Activated naive CD4-positive, alpha-beta T cell (primary cell): ENCODE data around the gene EVA1A.

Experiments used
- DNase-seq, 4 experiments: peaks; one replicate each; lab custom pipeline; 2025; lab: John Stamatoyannopoulos, UW

EVA1A gene

DNA sequence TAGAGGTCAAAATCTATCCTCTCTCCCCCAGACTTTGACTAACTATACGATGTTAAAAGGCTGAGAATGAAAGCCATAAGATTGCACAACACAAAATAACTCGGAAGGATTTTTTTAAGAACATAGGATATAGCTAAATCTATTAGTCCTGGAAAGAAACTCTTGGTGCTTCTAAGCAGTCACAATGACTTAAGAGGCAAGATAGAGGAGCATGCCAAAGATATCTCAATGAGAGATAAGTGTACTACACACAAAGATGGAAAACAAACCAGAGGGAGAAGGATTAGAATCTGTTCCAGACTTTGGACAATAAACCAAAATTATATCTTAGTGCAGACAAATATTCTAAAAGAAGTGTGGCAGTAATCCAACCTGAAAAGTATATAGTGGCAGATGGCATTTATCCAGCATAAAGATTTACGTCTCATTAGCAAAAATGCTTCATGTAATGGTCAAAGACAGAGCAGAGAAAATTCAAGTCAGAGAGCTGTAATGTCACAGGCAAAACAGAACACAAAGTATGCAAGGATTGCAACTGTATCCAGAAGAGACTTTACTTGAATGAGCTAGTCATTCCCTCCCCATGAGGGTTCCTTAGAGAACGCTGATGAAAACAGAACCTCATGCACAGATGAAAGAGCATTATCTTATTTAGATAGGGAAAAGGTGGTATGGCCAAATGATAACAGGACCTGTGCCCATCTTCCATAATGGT lies 28.8 kb upstream of the EVA1A start:
- DNase-seq: no peak

DNA sequence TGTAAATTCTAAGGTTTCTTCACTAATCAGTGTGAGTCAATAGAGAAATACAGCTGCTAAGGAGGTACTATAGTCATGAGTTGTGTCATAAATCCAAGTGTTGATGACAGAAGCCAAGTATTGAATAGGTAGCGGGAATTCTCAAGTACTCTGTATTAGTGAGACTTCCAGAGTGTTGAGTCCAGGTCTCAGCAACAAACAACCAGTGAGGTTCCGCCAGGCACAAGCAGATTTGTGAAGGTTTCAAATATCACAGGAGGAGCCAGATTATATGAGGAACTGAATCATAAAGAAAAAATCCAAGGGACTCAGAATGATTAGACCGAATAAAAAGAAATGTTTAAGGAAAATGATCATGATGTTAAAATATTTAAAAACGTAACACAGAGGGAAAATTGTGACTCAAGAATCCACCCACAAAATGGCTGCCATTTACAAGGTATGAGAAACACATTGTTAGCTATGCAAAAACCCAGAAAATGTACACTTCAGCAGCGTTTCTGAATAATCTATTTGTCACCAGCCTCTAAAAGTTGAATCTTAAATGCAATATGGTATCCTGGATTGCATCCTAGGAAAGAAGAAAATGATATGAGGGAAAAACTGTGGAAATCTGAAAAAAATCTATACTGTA lies 27.3 kb upstream of the EVA1A start:
- no peak for DNase-seq

DNA sequence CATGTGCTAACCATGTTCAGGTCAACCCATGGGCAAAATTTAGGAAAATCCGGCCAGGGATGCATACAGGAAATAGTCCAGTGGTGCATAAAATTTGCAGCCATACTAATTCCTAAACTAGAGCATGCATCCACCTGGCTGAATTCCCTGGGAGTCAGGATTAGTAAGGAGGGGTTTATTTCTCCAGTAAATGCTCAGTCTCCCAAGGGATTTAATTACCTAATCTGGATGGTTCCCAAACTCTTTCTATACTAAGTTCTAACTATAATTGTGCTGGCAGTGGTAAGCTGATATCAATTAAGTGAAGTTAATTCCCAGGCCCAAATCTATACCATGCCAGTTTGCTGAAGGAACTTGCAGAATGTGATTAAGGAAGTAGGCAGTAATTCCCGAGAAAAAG lies 26.2 kb upstream of the EVA1A start:
- no peak for DNase-seq

DNA sequence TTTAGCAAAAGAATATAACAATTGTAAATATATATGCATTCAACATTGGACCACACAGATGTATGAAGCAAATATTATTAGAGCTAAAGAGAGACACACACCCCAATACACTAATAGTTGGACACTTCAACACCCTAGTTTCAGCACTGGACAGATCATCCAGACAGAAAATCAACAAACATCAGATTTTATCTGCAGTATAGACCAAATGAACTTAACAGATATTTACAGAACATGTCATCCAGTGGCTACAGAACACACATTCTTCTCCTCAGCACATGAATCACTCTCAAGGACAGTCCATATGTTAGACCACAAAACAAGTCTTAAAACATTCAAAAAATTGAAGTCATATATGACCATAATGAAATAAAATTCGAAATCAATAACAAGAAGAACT lies 22.1 kb upstream of the EVA1A start:
- DNase-seq: no peak

DNA sequence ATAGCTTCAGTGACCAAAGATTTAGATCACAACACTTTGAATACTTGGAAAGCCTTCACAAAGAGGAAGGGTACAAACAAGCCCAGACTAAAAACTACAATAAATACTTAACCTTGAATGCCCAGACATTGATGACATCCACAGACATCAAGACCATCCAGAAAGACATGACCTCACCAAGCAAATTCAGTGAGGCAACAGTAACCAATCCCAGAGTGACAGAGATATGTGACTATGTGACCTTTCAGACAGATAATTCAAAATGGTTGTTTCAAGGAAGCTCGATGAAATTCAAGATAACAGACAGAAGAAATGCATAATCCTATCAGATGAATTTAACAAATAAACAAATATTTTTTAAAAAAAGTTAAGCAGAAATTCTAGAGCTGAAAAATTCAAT lies 19.9 kb upstream of the EVA1A start:
- DNase-seq: no peak

- no peak for DNase-seq
These were observed 19.4 kb upstream of the EVA1A start for GRCh38 chr2:75580156-75580555.

DNA sequence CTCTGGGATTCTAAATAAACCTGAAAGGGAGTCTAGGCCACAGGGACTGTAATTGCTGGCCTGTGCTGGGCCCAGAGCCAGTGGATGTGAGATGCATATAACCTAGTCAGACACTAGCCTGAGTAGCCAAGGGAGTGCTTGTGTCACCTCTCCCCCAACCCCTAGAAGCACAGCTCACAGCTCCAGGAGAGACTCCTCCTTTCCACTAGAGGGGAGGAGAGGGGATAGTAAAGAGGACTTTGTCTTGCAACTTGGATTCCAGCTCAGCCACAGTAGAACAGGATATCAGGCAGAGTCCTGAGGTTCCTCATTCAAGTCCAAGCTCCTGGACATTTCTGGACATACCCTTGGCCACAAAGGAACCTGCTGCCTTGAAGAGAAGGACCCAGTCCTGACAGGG lies 18.4 kb upstream of the EVA1A start:
- no peak for DNase-seq

- no peak for DNase-seq
These were observed 16.5 kb upstream of the EVA1A start for GRCh38 chr2:75577280-75577679.

GRCh38 chr2:75574106-75574505 lies 13.4 kb upstream of the EVA1A start:
- DNase-seq: no peak

DNA sequence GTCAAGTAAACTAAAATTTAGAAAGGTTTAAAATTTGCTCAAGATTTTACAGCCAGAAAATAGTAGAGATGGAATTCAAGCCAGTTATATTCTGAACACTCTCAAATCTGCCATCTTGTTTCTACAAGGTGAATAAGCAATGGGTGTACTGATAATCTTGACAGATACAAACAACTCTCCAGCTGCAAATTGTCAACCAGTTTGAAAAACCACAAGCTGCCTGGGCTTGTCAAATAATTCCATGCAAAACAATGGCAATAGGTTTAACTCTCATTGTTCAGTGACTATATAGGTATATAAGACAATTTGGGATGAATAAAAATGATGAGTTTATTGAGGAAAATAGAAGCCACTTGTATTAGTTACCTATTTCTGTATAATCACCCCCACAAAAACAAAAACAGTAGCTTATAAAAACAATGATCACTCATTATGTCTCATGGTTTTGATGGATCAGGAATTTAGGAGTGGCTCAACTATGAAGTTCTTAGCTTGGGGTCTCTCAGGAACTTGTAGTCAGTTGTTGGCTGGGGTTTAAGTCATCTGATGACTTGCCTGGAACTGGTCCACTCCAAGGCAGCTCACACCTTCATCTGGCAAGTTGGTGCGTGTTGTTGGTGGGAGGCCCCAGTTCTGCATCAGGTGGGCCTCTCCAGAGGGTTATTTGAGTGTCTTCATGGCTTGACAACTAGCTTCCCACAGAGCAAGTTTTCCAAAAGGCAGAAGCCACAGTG lies 12.6 kb upstream of the EVA1A start:
- DNase-seq: no peak

DNA sequence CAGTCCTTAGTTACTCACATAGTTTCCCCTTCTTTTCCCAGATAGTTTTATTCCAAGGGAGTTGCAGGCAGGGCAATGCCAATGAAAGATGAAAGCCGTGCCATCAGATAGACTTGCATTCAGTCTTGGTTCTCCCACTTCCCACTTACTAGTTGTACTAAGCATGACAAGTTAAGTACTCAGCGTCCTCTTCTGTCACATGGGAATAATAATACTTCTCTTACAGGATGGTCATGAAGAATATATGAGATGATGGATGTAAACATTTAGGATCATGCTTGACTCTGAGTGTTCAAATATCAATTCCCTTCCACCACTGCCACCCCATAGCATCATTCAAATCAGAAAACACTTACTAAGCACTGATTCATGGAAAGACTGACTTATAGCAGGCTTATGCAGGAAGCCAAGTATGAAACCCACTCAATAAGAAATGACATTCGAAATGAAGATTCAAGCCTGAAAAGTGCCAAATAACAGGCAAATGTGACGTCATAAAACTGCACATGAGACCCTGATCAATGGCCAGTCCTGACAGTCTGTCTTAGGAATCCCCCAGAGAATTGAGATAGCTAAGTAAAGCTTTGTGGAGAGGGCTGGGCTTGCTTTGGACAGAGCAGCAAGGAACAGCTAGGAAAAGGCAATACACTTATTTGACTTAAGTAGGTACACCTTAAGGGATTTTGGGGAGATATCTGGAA lies 11.1 kb upstream of the EVA1A start:
- DNase-seq: no peak

GRCh38 chr2:75570948-75571729 lies 10.4 kb upstream of the EVA1A start:
- DNase-seq: no peak

DNA sequence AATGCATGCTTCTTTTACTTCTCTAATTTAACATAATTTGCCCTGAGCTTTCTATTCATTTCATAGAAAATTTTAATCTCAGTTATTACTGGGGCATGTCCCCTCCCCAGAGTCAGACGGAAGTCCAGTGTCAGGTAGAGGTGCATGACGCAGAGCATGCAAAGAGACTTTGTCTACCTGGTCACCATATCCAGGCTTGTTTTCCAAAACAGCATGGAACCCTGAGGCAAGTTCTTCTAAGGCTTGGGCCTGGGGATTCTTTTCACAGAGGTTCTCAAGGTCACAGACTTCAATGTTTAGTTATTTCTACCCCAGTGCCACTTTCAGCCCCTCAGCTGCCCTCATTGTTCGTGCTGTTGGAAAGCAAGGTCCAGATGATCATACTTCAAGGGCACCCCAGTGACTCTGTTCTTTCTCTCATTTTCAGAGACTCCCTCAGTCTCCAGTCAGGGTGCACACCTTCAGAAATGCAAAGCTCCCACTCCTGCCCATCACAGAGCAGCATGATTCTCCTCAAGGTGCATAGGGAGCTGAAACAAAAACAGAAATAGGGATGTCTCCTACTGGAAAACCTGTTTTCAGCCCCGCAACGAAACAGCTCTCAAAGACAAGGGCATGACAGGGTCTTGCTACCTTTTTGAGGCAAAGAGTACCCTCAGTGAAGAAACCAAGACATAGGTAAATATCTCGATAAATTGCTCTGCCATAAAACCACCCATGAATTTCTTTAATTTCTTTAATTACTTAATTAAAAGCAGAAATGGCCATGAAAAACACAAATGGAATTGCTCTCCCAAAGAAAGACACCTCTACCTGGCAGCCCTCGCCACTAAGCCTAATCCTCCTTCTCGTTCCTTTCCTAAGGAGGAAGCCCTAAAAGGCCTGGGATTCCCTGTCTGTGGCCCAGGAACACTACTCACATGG lies 9.5 kb upstream of the EVA1A start:
- DNase-seq: no peak

- no peak for DNase-seq
These were observed 8.8 kb upstream of the EVA1A start for GRCh38 chr2:75569546-75569945.

DNA sequence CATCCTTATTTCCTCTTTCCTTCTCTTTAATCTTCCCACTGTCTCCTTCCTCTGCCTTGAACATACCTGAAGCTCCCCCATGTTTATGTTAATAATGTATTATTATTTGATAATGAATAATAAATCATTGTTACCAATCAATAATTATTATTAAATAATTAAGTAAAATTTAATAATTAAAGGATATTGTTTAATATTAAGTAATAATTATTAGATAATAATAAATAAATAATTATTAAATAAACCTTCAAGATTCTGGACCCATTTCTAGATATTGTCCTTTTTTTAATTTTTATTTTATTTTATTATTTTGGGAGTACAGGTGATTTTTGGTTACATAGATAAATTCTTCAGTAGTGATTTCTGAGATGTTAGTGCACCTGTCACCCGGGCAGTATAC lies 7.4 kb upstream of the EVA1A start:
- no peak for DNase-seq

DNA sequence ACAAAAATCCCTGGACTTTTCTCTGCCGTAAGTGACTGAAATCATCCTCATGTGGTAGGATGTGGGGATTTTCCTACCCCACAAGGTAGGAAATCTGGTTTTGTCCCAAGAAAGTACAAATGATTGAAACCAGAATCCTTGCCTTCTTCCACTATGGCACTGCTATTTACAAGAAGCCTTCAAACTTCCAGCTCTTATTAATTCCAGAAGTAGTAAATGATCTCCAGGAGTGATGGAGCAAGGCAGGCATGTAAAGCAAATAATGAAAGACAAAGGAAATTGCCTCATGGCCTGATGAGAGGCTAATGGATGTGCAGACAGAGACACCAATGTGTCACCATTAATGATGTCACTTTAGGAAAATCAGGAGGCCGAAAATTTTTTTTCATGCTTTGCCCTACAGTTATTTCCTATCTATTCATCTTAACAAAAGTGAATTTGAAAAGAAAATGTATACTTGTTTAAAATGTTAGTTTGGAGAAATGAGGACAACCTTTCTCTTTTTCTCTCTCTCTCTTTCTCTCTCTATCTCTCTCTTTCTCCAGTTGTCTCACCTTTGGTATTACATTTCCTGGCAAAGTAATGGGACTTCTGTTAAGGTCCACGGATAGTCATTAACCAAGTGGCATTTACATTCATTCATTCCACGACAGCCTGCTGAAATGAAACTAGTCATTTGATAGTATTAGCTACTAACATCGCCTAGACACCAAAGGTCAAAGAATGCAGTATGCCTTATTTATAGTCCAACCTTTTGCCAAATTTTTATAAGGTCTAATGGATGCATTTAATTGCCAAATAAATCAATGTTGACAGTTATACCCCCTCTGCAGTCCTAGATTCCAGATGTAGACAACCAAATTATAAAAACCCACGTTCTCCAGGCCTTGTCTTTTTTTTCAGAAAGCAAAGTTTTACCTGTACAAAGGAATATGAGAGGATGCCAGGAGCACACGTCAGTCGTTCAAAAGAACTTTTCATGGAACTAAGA lies 5.0 kb upstream of the EVA1A start:
- DNase-seq: no peak

DNA sequence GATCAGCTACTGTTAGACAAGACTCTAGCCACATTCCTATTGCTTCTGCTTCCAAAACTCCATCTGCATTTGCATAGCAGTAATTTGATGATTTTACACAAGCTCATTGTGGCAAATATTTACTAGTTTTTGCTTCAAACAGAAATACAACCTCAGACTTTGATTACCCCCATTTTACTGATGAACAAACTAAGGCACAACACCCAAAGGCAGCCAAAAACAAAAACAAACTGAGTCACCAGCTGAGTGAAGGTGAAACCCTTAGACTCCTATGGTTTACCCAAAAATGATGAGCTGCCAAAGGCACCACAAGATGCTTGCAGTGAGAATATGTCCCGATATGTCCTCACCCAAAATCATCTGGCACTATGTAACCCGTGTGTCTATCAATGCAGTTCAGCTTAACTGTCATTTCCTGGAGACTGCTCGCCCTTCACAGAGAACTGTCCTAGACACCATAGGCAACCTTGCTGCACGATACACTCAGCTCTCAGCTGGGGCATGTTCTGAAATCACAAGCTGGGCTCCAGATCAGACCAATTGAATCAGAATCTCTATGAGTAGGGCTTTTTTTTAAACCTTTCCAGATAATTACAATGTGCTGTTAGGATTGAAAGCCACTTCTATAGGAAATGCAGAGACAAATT lies 4.1 kb upstream of the EVA1A start:
- DNase-seq: no peak

GRCh38 chr2:75564026-75564688 lies 3.4 kb upstream of the EVA1A start:
- no peak for DNase-seq

DNA sequence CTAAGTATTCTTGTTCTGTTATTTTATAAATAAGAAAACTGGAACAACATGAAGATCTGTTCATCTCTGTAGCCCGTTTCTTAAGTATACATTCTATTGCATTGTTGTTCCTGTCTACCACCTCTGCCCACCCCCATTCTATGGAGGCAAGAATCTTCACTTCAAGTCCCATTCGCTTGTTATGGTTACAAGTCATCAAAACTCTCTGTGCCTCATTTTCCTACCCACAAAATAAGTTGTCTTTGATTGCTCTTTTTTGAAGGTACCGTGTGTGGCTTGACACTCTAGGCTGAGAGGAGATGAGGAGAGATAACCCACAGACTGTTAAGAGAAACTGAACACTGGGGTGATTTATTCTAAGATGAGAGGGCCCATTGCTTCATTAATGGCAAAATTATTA lies 2.9 kb upstream of the EVA1A start:
- DNase-seq: no peak
